ENCODE measurements around the gene GREM2.

The GREM2 gene

GRCh38 chr1:240500647-240501046 lies 111.3 kb downstream of the GREM2 start:
- no peak for DNase-seq (ENCODE audit: low read depth in 3 of 3, low spot score in 1 of 3)

- DNase-seq (ENCODE audit: low read depth in 3 of 3, low spot score in 1 of 3), result no peak
Measured at GRCh38 chr1:240499012-240499411, 112.9 kb downstream of the GREM2 start.

- DNase-seq (ENCODE audit: low read depth in 3 of 3, low spot score in 1 of 3), result no peak
Measured at GRCh38 chr1:240498335-240498734, 113.6 kb downstream of the GREM2 start.

GRCh38 chr1:240497908-240498307 lies 114.0 kb downstream of the GREM2 start:
- no peak for DNase-seq (ENCODE audit: low read depth in 3 of 3, low spot score in 1 of 3)

- DNase-seq (ENCODE audit: low read depth in 3 of 3, low spot score in 1 of 3), result no peak
Measured at GRCh38 chr1:240496941-240497340, 115.0 kb downstream of the GREM2 start.

- DNase-seq (ENCODE audit: low read depth in 3 of 3, low spot score in 1 of 3), result no peak
Measured at GRCh38 chr1:240496356-240496755, 115.6 kb downstream of the GREM2 start.

- DNase-seq (ENCODE audit: low read depth in 3 of 3, low spot score in 1 of 3), result no peak
Measured at GRCh38 chr1:240495601-240496000, 116.4 kb downstream of the GREM2 start.

- DNase-seq (ENCODE audit: low read depth in 3 of 3, low spot score in 1 of 3), result no peak
Measured at GRCh38 chr1:240492832-240493440, 119.0 kb downstream of the GREM2 start.

GRCh38 chr1:240491796-240492195 lies 120.2 kb downstream of the GREM2 start:
- DNase-seq (ENCODE audit: low read depth in 3 of 3, low spot score in 1 of 3), result no peak

- no peak for DNase-seq (ENCODE audit: low read depth in 3 of 3, low spot score in 1 of 3)
Measured at GRCh38 chr1:240491156-240491555, 120.8 kb downstream of the GREM2 start.

GRCh38 chr1:240487493-240487892 lies 124.5 kb downstream of the GREM2 start:
- no peak for DNase-seq (ENCODE audit: low read depth in 3 of 3, low spot score in 1 of 3)

GRCh38 chr1:240486611-240487010 lies 125.3 kb downstream of the GREM2 start:
- DNase-seq (ENCODE audit: low read depth in 3 of 3, low spot score in 1 of 3), result no peak

- DNase-seq (ENCODE audit: low read depth in 3 of 3, low spot score in 1 of 3), result no peak
Measured at GRCh38 chr1:240484804-240485443, 127.0 kb downstream of the GREM2 start.

- DNase-seq (ENCODE audit: low read depth in 3 of 3, low spot score in 1 of 3), result no peak
Measured at GRCh38 chr1:240478536-240478935, 133.4 kb downstream of the GREM2 start.

GRCh38 chr1:240475832-240476231 lies 136.1 kb downstream of the GREM2 start:
- no peak for DNase-seq (ENCODE audit: low read depth in 3 of 3, low spot score in 1 of 3)

- no peak for DNase-seq (ENCODE audit: low read depth in 3 of 3, low spot score in 1 of 3)
Measured at GRCh38 chr1:240474133-240474614, 137.8 kb downstream of the GREM2 start.

- no peak for DNase-seq (ENCODE audit: low read depth in 3 of 3, low spot score in 1 of 3)
Measured at GRCh38 chr1:240468656-240469055, 143.3 kb downstream of the GREM2 start.

GRCh38 chr1:240467895-240468294 lies 144.1 kb downstream of the GREM2 start:
- no peak for DNase-seq (ENCODE audit: low read depth in 3 of 3, low spot score in 1 of 3)

GRCh38 chr1:240466509-240466908 lies 145.4 kb downstream of the GREM2 start:
- DNase-seq (ENCODE audit: low read depth in 3 of 3, low spot score in 1 of 3), result no peak

- DNase-seq (ENCODE audit: low read depth in 3 of 3, low spot score in 1 of 3), result no peak
Measured at GRCh38 chr1:240465531-240465940, 146.4 kb downstream of the GREM2 start.

- DNase-seq (ENCODE audit: low read depth in 3 of 3, low spot score in 1 of 3), result no peak
Measured at GRCh38 chr1:240464099-240464498, 147.9 kb downstream of the GREM2 start.

- no peak for DNase-seq (ENCODE audit: low read depth in 3 of 3, low spot score in 1 of 3)
Measured at GRCh38 chr1:240462766-240463395, 149.1 kb downstream of the GREM2 start.

Data from stimulated activated CD4-positive, alpha-beta T cell treated with anti-CD3 and anti-CD28 coated beads, TNF-alpha, amount 100 ng/mL, for 1 hour (primary cell).